RWPE1 (cell line): ENCODE data around the gene MAP2K7.
"Not testable (repeated sequence)": the region's sequence is repeated elsewhere in the genome, so short reads cannot be mapped to it uniquely, and the experiment has no call there.

ENCODE experiments used
- CTCF ChIA-PET: fragments of 350-600 bp; sonication (Branson Sonifier 250); formaldehyde crosslinking; extraction: SDS; loops from one replicate; lab custom pipeline; 2021; lab: Yijun Ruan, JAX
- POLR2A ChIA-PET: fragments of 400-600 bp; formaldehyde crosslinking; extraction: SDS; loops from one replicate; lab custom pipeline; 2020; ENCODE audit warnings: antibody characterized with exemption; ENCODE audit not compliant: low non-redundant PET; lab: Yijun Ruan, JAX
- DNase-seq: peaks from one replicate; pipeline ENCODE4 v3.0.0; 2012; ENCODE audit warnings: low spot score
- H3K27ac ChIP-seq: fragments of 450-650 bp; 2 replicates; pipeline ENCODE4 v1.5.1; 2017
- TF ChIP-seq, protein P1 (sequence below): fragments of 450-650 bp; conservative IDR thresholded peaks from 2 replicates; pipeline ENCODE4 v1.5.1; 2017; ENCODE audit warnings: low read depth, mild to moderate bottlenecking

The MAP2K7 gene

DNA sequence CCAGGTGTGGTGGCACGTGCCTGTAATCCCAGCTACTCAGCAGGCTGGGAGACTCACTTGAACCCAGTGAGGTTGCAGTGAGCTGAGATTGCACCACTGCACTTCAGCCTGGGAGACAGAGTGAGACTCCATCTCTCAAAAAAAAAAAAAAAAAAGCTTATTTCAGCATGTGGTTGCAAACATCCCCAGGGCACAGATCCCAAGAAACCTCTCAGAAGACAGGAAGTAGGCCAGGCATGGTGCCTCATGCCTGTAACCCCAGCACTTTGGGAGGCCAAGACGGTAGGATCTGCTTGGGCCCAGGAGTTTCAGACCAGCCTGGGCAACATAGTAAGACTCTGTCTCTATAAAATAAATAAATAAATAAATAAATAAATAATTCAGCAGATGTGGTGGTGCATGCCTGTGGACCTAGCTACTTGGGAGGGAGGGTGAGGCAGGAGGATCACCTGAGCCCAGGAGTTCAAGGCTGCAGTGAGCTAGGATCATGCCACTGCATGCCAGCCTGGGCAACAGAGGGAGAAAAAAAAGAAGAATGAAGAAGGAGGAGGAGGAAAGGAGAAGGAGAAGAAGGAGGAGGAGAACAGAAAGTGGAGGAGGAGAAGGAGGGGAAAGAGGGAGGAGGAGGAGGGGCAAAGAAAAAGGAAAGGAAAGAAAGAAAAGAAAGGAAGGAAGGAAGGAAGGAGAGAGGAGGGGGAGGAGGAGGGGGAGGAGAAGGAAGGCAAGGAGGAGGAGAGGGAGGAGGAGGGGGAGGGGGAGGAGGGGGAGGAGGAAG is 19.7 kb upstream of the MAP2K7 start:
- ChIA-PET CTCF (no interaction called here), POLR2A (interaction anchor here (0.6 kb wide), 1 partner anchor 8 kb away, joined by 3 read pairs; no protein-coding TSS in a partner anchor)
- TF ChIP-seq, protein P1, sequence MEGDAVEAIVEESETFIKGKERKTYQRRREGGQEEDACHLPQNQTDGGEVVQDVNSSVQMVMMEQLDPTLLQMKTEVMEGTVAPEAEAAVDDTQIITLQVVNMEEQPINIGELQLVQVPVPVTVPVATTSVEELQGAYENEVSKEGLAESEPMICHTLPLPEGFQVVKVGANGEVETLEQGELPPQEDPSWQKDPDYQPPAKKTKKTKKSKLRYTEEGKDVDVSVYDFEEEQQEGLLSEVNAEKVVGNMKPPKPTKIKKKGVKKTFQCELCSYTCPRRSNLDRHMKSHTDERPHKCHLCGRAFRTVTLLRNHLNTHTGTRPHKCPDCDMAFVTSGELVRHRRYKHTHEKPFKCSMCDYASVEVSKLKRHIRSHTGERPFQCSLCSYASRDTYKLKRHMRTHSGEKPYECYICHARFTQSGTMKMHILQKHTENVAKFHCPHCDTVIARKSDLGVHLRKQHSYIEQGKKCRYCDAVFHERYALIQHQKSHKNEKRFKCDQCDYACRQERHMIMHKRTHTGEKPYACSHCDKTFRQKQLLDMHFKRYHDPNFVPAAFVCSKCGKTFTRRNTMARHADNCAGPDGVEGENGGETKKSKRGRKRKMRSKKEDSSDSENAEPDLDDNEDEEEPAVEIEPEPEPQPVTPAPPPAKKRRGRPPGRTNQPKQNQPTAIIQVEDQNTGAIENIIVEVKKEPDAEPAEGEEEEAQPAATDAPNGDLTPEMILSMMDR: no peak
- DNase-seq: no peak
- H3K27ac ChIP-seq: 0 out of 2 replicates have a peak overlapping the region, but pooled peaks have one; percentile 19

DNA sequence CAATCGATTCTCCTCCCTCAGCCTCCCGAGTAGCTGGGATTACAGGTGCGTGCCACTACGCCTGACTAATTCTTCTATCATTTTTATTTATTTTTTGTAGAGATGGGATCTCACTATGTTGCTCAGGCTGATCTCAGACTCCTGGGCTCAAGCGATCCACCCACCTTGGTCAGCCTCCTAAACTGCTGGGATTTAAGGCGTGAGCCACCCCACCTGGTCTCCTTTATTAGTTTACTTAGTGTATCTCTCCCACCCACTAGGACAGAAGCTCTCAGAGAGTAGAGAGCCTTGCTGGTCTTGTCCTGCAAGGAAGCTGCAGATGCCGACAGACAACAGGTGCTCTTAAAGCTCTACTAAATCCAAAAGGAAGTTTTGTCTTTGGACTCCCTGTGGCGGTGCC is 17.9 kb upstream of the MAP2K7 start:
- CTCF ChIA-PET: no interaction called here
- no peak overlapping the region for H3K27ac ChIP-seq
- no peak for DNase-seq
- TF ChIP-seq, protein P1: no peak
- POLR2A ChIA-PET: no interaction called here

DNA sequence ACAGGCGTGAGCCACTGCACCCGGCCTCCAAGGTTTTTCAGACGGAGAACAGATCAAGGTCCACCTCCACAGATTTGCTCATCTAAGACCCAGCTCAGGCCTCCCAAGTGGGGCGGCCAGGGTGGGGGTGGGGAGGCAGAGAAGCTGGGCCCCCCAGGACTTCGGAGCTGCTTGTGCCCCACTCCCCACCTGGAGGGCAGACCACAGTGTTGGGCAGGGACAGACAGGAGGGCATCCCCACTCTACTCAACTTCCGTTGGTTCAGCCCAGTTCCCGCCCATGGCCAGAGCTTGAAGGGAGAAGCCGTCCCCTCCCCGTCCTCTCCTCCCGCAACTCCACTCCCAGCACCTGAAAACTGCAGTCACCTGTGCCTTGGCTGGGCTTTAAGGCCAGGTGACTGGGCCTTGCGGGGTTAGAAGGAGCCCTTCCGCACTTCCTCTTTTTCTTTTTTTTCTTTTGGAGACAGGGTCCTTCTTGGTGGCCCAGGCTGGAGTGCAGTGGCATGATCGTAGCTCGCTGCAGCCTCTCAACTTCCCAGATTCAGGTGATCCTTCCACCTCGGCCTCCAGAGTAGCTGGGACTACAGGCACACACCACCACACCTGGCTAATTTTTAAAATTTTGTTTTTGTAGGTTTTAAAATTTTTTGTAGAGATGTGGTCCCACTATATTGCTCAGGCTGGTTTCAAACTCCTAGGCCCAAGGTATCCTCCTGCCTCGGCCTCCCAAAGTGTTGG is 16.1 kb upstream of the MAP2K7 start:
- H3K27ac ChIP-seq: peak overlapping the region; percentile 63
- ChIA-PET POLR2A (interaction anchor here (0.6 to 1.4 kb wide), 4 partner anchors 8 to 33 kb away, joined by 3 to 6 read pairs (median 4); no protein-coding TSS in a partner anchor), CTCF (interaction anchor here (0.6 to 0.7 kb wide), 3 partner anchors 11 to 16 kb away, joined by 3 to 6 read pairs (median 6); partner anchors contain the start of gene MAP2K7)
- DNase-seq: no peak
- TF ChIP-seq, protein P1: no peak

DNA sequence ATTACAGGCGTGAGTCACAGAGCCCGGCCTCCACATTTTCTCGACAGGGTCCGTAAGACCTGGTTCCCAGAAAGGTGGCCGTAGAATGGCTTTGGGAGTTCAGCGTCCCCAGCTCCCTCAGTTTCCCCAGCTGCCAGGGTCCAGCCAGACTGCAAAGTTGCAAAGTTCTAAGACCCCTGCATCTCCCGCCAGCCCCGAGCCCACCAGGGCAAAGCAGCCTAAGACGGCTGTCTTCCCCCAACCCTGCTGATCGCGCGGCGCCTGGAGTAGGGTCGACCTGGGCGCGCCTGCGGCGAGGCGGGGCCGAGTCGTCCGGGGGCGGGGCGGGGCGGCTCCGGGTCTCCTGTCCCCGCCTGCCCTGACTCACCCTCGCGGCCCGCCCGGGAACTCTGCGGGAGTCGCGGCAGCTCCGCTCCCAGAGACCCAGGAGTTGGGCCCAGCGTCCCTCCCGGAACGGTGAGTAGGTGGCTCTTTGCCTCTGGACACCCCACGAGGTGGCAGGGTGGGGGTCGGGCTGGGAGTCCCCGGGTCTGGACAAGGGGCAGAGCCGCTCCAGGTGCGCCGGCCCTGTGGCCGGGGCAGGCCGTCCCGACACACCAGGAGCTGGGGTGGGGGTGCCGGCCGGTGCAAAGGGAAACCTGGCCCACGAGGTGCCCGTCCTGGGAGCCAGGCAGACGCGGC is 15.4 kb upstream of the MAP2K7 start, which contains the start of gene LRRC8E:
Gene LRRC8E, plus strand, starts transcription at position 366 of the 681 bp plus-strand sequence. CDS start 7,094 bp downstream, outside the sequence.
- ChIA-PET POLR2A (interaction anchor here (0.6 to 1.4 kb wide), 7 partner anchors 9 to 493 kb away, joined by 3 to 6 read pairs (median 5); partner anchors contain the start of gene MAP2K7), CTCF (interaction anchor here (0.6 to 0.7 kb wide), 2 partner anchors 14 to 1047 kb away, joined by 6 read pairs; no protein-coding TSS in a partner anchor)
- H3K27ac ChIP-seq: peak within 1 kb of the TSS; percentile 63
- TF ChIP-seq, protein P1: no peak
- peak; percentile 85 for DNase-seq

DNA sequence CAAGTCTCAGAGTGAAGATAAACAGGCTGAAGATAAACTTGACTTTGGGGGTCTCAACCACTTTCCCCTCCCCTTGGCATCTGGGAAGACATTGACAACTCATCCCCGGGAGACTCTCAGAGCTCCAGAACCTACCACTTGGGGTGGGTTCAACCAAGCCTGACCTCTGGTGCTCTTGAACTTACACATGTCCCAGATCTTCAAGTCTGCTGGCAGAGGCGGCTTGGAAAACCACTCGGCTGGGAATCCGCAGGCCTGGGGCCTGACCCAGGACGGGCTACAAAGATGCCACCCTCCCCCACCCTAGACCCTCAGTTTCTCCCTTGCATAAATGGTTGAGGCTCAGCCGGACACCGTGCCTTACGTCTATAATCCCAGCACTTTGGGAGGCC is 14.9 kb upstream of the MAP2K7 start:
- CTCF ChIA-PET: interaction anchor here (0.6 kb wide), 1 partner anchor 1047 kb away, joined by 6 read pairs; no protein-coding TSS in a partner anchor
- TF ChIP-seq, protein P1: no peak
- POLR2A ChIA-PET: interaction anchor here (0.6 to 1.4 kb wide), 6 partner anchors 9 to 494 kb away, joined by 3 to 6 read pairs (median 6); partner anchors contain the start of gene MAP2K7
- DNase-seq: no peak
- peak overlapping the region; percentile 63 for H3K27ac ChIP-seq

DNA sequence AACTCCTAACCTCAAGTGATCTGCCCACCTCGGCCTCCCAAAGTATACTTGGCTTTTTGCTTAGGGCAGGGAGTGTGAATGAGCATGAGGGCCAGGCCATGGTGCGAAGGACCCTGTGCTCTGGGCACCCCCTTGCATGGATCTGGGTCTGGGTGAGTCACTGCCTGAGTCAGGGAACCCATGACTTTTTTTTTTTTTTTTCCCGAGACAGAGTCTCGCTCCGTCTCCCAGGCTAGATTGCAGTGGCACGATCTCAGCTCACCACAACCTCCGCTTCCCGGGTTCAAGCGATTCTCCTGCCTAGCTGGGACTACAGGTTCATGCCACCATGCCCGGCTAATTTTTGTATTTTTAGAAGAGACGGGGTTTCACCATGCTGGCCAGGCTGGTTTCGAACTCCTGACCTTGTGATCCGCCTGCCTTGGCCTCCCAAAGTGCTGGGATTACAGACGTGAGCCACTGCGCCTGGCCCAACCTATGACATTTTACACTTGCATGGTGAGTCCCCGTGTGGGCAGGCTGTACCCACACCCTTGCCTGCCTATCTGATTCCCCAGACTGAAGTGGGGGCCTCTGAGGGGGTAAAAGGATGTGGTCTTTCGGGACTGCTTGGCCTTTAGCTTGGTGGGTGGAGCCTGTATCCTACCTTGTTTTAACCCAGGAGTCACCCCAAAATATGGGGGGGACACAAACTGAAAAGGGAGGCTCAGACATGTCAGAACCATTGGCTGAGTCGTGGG is 10.1 kb upstream of the MAP2K7 start:
- POLR2A ChIA-PET: interaction anchor here (0.6 kb wide), 2 partner anchors 8 to 465 kb away, joined by 7 to 8 read pairs; no protein-coding TSS in a partner anchor
- CTCF ChIA-PET: interaction anchor here (0.6 to 1.3 kb wide), 2 partner anchors 24 to 59 kb away, joined by 3 to 4 read pairs; no protein-coding TSS in a partner anchor
- not testable (repeated sequence) for DNase-seq
- peak overlapping the region; percentile 95 for H3K27ac ChIP-seq
